Measurements from ENCODE around the gene TBCCD1.

TBCCD1 gene, protein sequence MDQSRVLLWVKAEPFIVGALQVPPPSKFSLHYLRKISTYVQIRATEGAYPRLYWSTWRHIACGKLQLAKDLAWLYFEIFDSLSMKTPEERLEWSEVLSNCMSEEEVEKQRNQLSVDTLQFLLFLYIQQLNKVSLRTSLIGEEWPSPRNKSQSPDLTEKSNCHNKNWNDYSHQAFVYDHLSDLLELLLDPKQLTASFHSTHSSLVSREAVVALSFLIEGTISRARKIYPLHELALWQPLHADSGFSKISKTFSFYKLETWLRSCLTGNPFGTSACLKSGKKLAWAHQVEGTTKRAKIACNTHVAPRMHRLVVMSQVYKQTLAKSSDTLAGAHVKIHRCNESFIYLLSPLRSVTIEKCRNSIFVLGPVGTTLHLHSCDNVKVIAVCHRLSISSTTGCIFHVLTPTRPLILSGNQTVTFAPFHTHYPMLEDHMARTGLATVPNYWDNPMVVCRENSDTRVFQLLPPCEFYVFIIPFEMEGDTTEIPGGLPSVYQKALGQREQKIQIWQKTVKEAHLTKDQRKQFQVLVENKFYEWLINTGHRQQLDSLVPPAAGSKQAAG

DNA sequence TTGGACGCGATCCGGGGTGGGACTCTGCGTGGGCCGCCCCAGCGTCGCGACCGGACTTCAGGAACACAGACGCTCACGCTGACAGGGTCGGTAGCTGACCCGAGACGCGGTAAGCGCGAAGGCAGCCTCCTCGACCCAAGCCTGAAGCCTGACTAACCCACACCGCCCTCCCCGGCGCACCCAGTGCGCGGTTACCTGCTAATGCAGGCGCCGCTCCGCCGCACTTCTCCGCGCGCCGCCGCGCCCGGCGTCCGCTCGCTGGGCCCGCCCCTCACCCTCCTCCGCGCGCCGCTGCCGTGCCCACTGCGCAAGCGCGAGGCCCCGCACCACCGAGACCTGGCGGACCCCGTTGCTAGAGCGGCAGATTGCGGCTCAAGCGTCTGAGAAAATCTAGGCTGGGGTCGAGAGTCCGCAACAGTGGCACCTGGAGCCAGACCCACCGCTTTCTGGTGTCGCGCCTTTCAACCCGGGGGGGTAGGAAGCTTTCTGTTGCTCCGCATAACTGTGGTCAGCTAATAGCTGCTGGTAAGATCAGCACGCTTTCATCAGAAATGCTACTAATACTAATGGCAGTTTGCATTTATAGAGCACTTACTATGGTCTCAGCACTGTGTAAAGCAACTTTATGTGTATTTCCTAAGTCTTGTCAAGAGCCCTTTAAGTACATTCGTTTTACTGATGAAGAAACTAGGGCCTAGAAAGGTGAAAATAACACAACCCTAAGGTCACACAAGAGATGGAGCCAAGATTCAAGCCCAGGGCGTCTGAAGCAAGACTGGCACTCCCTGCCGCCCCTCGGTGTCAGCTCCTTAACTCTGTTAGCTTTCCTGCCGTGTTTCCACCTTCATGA, at the start of gene TBCCD1:
TSS of gene TBCCD1 (minus strand) at position 268 of the 850 bp plus-strand sequence. CDS start 3,010 bp downstream, outside the sequence.
- peak; percentile 67 for DNase-seq

DNA sequence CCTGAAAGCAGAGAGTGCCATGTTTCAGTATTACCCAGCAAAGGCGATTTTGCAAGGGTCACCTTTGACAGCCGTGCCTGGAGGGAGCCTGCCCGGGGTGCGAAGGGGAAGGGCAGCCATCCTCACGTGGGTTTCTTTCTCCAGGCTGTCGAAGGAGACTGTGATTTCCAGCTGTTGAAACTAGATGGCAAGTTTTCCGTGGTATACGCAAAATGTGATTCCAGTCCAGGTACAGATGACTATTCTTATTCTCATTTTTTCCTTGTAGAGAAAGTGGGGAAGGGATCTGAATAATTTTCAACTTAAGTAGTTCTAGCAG, 49.1 kb upstream of the TBCCD1 start:
- DNase-seq, result no peak

DNA sequence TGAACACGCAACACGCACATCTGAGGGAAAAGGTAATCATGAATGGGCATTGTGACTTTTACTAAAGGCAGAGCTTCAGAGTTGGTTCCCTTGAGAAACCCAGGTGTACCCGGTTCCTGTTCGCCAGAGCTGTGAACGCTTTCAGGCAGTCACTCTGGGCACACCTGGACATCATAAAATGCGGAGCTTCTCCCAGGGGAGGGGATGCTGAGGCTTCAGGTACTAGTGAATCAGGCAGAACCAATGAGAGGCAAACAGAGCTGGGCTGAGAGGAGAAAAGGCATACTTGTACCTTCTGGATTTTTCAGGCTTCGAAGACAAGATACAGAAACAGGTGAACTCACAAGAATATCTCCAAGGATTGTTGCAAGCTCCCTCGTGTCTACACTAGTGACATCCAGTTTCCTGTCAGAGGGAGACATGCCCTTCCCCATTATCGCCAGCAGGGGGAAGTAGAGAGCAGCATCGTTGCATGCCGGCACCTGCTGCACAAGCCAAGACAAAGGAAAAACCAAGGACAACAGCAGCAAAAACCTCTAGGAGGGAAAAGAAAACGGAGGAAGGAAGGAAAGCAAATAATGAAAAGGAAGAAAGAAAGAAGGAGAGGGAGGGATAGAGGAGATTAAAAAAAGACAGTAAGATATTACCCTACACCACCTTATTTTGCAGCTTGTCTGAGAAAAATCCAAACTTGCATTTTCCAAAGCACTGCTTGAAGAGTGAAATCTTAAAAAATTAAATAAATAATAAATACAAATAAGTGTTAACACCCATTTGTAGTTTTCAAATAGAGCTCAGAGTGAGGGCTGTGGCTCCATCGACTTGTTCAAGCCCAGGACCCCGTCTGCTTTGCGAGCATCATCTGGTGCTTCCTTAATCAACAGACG, 47.7 kb upstream of the TBCCD1 start:
- peak; percentile 67 for DNase-seq

DNA sequence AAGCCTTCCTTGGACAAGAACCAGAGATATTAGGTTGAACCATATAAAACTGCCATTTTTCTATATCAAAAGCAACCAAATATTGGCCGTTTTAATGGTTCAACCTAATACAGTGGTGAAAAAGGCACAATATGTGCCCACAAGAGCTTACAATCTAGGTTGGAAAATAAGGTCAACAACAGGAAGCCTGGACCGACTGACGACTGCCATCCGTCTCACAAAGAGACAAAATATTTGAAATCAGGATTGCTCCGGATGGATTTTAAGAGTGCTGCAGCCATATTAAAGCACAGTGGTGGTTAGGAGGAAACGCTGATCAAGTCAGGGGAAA, 47.1 kb upstream of the TBCCD1 start:
- no peak for DNase-seq

DNA sequence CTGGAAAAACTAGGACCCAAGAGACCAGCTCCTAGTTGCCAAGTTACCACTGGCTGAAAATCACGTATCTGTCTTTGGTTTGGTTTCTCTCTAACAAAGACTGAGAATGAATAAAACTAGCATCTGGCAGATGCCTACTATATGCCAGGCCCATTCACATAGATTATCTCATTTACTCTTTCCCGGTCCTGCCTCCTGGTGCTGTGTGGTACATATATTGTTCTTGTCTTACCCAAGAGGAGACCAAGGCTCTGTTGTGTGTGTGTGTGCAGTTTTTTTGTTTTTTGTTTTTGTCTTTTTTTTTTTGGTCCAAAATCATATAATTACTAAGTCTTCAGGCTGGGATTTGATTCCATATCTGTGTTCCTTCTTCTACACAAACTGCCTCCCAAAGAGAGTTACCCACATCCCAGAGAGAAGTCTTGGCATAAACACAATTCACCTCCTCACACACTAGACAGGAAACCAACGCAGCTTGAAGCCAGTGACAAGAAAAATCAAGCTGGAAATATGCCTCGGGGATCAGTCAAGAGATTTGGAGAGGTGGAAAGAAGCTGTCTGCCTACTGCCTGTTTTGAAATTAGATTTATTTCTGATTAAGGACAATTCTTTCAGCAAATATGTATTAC, 46.6 kb upstream of the TBCCD1 start:
- DNase-seq, result no peak

DNA sequence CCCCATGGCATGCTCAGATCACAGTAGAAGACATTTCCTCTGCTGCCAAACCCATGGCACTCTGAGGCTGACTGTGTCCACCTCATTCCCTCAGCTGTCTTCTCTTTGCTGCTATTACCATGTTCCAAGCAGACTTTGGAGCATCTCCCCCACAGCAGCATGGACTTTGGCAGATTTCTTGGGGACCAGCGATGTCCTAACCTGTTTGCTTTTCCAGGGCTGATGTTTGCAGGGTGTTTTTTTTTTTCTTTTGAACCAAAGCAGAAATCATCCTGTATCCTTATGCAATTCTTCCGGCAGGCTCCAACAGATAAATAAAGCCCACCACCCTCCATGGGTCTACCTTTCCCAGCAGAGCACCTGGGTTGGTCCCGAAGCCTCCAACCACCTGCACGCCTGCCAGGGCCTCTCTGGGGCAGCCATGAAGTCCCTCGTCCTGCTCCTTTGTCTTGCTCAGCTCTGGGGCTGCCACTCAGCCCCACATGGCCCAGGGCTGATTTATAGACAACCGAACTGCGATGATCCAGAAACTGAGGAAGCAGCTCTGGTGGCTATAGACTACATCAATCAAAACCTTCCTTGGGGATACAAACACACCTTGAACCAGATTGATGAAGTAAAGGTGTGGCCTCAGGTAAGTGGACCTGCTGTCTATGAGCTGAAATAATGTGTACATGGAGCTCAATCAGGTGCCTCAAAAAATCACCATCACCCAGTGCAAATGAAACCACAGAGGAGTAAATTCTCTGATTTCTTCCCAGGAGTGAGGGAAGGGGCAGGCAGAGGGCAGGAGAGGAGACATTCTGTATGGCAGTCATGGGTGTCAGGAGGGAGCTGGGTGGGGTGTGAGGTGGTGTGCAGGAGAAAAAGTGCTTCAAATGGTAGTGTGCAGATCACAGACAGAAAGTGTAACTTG, 45.8 kb upstream of the TBCCD1 start, which contains the start of gene AHSG:
TSS of gene AHSG (plus strand) at position 340 of the 916 bp plus-strand sequence. CDS start at position 422, 82 bp downstream.
- no peak for DNase-seq

DNA sequence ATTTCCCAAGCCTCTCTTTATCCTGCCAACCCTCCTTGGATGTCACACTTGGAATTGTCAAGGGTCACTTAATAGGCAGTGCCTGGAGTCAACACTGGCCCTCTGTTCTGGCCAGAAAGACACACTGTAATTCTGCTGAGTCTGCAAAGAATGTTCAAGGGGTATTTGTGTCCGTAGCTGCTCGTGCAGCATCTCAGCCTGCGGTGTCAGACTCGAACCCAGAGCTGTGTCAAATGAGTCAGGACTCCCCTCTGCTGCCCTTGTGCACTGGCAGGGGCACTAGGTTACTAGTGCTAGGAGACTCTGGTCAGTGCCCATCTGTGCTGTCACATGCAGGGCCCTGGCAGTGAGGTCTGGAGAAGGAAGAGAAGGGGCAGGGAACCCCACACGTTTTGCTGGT, 44.9 kb upstream of the TBCCD1 start:
- no peak for DNase-seq

DNA sequence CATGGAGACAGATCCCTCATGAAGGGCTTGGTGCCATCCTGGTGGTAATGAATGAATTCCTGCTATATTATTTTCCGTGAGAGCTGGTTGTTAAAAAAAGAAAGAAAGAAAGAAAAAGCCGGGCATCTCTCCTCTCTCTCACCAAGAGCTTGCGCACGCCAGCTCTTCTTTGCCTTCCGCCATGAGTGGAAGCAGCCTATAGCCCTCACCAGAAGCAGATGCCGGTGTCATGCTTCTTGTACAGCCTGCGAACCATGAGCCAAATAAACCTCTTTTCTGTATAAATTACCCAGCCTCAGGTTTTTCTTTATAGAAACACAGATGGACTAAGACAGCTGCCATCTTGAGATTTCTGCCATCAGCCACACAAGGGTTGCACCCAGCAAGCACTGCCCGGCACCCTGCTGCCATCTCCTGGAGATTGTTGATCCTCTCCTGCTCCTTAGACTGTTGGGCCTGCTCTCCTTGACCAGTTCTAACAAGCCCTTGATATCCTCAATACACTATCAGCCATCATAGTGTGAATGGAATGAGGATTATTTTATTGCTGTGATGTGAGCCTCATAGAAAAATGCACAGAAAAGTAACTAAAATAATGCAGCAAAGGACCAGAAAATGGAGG, 42.2 kb upstream of the TBCCD1 start:
- no peak for DNase-seq

DNA sequence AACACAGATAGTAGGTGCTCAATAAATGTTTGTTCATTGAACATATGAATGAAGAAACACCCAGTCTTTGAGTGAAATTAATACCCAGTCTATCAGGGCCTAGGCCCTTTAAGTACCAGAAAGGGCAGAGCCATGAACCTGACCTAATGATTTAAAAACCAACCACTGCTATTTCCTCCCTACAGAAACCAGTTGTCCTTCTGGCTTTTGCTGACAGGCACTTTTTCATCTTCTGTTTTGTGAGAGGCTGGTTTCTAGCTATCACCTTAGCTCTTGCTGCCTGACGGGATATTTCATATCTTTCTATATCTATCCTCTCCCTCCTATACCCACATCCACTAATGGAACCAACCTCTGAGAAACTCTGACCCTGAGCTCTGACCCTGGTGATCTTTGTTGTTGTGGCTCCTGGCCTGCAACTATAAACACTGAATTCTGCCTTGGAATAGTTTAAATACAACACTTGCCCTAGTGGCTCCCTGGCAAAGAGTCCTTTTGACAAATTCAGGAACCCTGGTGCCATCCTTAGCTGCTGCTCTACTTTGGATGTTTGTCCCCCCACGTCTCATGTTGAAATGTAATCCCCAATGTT, 41.6 kb upstream of the TBCCD1 start:
- no peak for DNase-seq

DNA sequence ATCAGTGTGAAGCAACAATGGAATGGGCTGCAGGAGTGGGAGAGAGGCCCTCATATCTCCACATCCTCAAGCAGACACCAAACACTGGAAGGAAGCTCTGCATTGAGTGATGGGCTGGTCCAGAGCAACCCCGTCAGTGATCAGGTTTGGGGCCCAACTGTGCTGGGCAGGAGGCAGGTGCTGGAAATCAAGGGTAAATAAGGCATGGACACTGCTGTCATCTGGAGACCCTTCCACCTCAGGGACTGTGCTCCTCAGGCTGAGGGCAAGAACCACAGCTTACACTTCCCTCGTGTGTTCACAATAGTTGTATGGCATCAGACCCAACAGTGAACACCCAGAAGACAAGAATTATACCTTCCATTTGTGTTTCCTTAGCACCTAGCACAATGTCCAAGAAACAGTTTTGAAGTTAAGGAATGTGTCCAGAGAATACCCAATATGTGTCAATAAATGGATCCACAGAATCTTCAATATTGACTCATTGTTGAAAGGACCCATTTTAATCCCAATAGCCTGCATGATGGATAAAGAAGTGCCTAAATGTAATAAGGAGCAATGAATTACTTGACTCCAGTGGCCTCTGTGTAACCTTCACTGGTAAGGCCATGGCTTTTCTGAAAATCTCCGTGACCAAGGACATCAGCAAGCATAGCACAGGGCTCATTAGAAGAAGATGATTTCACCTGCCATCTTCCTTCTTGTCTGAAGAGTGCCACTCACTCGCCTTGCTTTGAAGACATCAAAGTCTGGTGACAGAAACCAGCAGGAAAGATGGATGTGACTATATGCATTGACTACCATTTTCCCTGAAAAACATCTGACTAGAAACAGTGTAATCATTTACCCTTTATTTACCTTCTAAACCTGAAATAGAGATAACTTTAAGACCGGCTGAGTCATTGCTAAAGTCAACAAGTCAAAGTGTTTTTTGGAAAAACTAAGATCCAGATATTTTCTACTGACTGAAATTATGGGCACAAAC, 38.7 kb upstream of the TBCCD1 start:
- no peak for DNase-seq

DNA sequence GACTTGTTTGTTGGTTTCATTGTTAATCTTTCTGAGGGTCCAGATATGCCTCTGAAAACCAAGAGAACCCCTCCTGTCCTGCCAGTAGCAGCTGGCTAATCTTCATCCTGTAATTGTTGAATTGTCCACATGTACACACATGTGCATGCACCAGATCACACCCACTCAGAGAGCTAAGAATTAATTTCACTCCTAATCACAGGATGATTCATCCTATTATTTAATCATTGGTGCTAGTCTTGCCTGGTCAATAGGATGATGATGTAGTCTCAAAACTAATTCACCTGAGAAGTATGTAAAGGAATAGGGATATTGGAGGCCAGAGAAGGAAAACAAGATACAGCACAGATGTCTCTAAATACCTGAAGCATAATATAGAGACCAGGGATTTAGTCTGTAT, 37.9 kb upstream of the TBCCD1 start:
- DNase-seq, result no peak

DNA sequence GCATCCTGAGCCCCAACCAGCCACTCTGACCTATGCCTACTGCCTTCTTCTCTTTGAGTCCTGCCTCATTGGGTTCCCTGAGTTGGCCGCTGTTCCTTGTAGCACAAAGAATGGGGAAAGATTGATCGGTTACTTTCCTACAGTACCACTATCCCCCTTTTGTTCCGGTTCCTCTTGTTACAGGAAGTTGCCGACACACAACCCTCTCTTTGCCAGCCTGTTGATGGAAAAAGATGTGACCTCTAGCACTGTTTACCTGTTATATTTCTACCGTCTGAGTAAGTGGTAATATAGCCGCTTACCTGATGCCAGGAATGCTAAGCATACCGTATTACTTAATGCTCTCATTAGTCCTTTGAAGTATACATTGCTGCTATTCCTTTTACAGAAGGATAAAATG, 36.0 kb upstream of the TBCCD1 start:
- no peak for DNase-seq

DNA sequence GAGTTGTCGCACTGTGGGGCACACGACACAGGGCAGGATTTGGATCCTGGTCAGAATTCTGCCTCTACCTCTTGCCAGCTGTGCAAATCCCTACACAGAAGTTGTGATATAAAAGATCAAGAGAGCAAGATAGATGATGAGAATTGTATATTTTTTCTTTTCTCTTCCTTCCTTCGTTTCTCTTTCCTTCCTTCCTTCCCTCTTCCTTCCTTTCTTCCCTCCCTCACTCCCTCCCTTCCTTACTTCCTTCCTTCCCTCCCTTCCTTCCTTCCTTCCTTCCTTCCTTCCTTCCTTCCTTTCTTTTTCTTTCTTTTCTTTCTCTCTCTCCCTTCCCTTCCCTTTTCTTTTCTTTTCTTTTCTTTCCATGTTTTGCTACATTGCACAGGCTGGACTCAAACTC, 33.8 kb upstream of the TBCCD1 start:
- DNase-seq, result no peak

DNA sequence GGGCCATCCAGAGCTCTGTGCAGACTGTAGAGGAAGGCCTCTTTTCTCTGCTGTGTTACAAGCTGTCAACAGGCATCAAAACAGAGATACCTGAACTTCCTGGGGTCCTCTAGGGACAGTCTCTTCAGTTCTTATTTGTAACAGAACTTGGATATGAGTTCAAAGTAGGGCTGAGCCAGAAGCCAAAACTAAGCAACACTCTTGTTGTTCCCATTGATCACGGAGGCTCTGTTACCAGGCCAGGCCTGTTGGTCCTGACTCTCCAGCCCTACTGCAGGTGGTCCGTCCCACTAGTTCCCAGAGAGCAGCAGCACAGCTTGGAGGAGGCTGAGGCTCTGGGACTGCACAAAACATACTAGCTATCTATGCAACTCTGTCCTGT, 32.6 kb upstream of the TBCCD1 start:
- no peak for DNase-seq

DNA sequence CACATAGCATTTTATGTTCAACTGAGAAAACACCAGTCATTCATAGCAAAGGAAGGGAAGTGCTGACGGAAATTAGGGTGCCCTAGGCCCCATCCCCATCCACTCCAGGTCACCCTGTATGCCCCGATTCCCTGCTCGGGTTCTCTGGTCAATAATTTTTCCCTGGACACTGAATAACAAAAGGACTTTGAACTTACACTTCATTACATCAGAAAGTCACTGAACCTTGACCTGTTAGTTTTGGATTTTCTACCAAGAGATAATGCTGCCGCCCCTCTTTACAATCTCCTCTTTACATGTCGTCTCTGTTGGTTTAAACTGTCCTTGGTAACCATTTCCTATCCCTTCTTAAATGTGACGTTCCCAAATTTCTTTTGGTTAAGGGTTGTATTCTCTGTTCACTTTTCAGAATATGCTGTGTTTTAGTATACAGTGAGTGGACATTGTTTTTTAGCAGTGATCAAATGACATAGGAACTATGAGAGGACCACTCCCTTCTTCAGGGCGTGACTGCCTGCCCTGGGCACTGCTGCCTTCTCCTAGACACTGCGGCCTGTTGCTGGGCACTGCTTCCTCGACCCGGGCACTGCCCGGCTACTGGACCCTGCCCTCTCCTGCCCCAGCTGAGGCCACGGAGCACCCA, 32.1 kb upstream of the TBCCD1 start:
- DNase-seq, result no peak

DNA sequence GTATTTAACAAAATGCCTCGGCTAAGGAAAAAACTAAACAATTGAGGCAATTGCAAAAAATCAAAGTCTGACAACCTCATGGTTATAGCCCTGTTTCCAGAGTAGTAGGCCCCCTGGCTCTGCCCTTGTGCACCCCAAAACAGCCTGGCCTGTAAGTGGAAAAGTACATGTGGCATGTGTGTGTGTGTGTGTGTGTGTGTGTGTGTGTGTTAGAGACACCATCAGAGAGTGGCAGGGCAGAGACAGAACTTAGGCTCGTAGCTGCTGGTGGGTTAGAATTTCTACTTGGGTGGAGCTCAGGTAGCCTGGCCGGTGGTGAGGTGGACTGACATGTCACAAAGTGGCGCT, 31.6 kb upstream of the TBCCD1 start:
- DNase-seq, result no peak

DNA sequence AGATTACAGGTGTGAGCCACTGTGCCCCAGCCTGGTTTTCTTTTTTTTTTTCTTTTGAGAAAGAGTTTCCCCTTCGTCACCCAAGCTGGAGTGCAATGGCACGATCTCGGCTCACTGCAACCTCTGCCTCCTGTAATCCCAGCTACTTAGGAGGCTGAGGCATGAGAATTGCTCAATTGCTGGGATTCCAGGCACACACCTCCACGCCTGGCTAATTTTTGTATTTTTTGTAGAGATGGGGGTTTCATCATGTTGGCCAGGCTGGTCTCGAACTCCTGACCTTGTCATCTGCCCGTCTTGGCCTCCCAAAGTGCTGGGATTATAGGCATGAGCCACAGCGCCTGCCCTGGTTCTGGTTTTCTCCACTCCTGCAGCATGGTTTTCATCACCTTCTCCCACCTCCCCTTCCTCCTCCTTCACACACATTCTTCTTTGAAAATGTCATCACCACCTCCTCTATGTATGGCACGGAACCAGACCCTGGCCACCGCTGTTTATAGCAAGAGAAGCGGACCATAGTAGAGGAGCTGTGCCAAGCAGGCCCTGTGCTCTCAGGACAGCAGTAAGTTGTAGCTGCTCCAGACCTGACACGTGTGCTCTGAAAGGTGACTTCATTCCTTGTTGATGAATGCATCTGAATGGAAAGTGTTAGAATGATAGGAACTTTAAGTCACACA, 31.1 kb upstream of the TBCCD1 start:
- DNase-seq, result no peak

All from DMS79 (cell line).